T1000 (cell line): ENCODE data around the gene IFNA6.
"Not testable (repeated sequence)": the region's sequence is repeated elsewhere in the genome, so short reads cannot be mapped to it uniquely, and the experiment has no call there.

ENCODE experiments used
- DNase-seq: peaks from one replicate; lab custom pipeline; 2025; ENCODE audit warnings: mixed read lengths; lab: John Stamatoyannopoulos, UW

IFNA6 gene

GRCh38 chr9:21350787-21351186, at the start of gene IFNA6:
IFNA6 (minus strand) TSS chr9:21350887; CDS start chr9:21350887, 0 bp downstream.
- DNase-seq: no peak

DNA sequence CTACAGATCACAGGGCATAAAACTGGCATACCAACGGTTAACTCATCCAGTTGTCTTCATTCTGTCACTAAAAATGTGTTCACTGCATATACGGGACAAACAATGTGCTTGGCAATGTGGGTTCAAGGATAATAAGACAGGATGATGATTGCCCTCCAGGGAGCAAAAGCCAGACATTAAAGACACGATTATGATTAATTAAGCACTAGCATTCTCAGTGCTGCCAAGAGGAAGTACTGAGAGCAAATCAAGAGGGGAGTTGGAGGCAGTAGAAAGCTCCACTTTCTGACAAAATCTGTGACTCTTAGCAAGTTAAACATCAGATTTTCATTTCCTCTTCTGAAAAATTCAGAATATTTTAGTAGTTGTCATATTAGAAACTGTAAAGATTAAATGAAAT, 49.3 kb upstream of the IFNA6 start:
- DNase-seq: no peak

DNA sequence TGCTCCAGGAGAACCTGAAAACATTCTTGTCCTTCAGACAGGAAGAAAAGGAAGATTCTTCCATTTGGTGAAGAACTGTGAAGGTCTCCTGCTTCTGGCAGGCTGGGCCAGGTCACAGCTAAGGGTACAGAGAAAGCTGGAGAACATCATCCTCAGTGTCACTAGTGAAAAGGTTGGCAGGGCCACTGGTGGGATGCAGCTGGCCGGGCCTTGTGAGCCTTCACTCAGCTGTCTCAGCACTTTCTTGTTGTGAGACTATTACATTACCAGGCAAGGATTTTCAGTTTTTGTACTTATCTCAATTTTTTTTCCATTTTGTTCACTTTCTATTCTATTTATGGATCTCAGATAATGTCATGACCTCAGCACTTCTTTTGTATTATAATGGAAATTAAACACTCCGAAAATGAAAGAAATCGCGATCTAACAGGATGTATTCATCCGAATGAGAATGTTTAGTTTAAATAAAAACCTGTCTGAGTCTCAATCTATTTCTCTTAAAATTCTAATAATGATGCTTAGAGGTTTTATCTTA, 48.3 kb upstream of the IFNA6 start:
- no peak for DNase-seq

- no peak for DNase-seq
Observed at GRCh38 chr9:21395778-21396717, 45.4 kb upstream of the IFNA6 start.

GRCh38 chr9:21392270-21392669, 41.6 kb upstream of the IFNA6 start:
- no peak for DNase-seq

- DNase-seq: no peak
Observed at GRCh38 chr9:21385131-21385670, 34.5 kb upstream of the IFNA6 start, which contains the start of gene IFNA2. IFNA2 (minus strand) TSS chr9:21385398; CDS start chr9:21385329, 69 bp downstream.

DNA sequence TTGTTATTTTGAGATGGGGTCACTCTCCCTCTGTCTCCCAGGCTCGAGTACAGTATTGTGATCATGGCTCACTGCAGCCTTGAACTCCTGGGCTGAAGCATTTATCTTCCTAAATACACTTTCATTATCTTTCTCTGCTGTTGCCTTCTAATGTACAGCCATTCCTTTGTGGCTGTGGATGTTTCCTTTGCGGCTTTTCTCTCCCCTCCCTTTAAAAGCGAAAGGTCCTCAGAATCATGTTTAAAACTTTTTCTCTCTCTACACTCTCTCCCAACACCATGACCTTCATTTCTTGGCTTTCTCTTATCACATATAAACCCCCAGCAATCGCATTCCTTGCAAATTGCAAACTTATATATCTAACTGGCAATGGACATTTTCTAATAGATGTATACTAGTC, 32.9 kb upstream of the IFNA6 start:
- DNase-seq: no peak

DNA sequence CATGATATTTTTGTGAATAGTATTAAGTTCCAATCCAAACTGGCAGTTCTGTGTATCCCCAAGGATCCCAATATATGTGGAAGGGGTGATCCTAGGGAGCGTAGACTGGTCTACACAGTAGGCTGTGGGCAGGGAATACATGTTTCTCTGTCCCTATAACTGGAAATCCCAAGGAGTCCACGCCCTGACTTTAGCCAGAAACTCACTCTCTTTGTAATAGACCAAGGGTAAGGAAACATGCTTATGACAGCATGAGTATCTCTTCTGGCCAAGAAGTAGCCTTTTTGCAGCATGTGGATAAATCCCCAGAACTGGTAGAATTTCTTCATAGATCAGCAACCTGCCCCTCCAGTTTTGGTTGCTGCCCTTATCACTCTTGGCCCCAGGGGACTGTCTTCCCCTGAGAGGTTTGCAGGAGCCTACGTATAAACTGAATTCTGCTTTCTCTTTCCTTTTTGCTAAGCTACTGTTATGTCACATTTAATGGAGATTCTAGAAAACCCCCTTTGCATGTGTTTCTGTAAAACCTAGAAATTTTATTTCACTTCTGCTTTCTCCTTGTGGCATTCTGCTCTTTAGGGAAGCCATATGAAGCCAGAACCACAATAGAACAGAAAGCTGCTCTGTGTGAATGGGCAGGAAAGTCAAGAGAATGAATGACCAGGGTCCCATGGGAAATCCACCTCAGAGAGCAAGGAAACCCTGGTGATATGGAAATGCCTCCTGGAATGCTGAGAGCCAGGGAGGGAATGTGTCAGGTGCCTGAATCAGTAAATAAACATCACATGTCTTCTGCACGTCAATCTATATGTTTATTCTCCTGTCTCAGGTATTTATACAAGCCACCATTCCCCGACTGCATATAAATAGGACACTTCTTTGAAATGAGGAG, 31.0 kb upstream of the IFNA6 start:
- no peak for DNase-seq

- DNase-seq: not testable (repeated sequence)
Observed at GRCh38 chr9:21371467-21371866, 20.8 kb upstream of the IFNA6 start.

DNA sequence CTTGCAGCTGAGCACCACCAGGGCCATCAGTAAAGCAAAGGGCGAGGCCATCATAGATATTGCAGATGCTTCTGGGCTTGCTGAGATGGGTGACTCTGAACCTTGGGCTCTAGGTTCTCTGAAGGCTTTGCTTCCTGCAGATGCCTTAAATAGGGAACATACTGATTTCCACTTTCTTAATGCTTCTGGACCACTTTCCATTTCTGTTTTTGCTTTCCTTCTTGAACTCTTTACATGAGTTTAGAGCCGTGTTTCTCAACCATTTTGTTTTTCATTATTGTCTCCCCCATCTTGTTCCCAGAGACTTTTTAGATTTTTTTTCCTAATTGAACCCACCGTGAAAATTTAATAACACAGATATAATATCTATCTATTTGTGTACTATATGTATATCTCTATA, 17.3 kb upstream of the IFNA6 start, which contains the start of gene IFNA13:
Gene IFNA13 (minus strand): TSS at position 101 of the 400 bp plus-strand sequence. CDS start 47 bp downstream, at position 54.
- no peak for DNase-seq

DNA sequence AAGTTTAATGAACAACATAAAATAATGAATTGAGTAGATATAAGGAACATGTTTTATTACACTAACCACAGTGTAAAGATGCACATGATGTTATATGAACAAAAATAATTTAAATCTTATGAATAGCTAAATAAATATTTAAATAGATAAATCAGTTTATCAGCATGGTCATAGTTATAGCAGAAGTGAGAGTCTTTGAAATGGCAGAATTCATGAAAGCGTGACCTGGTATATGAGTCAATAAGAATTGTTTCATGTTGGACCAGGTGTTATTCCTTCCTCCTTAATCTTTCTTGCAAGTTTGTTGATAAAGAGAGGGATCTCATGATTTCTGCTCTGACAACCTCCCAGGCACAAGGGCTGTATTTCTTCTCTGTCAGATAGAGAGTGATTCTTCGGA, 16.5 kb upstream of the IFNA6 start:
- not testable (repeated sequence) for DNase-seq

DNA sequence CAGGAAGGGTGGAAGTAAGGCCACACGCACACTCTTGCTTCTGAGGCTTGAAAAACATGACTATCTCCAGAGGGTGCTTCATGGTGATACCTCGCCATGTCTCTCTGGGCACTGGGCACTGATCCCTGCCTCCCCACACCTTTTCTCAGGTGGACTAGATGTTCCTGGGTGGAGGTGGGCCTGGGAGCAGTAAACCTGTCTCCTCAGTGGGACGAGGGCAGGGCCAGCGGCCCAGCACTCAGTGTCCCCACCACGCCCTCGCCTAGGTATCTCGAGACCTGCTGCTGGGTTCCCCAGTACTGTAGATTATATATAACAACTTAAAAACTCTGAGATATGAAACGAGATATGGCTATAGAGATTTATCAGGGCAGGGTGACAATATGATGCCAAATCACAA, 11.6 kb upstream of the IFNA6 start:
- DNase-seq: no peak

GRCh38 chr9:21357479-21358460, 7.1 kb upstream of the IFNA6 start:
- DNase-seq: no peak

DNA sequence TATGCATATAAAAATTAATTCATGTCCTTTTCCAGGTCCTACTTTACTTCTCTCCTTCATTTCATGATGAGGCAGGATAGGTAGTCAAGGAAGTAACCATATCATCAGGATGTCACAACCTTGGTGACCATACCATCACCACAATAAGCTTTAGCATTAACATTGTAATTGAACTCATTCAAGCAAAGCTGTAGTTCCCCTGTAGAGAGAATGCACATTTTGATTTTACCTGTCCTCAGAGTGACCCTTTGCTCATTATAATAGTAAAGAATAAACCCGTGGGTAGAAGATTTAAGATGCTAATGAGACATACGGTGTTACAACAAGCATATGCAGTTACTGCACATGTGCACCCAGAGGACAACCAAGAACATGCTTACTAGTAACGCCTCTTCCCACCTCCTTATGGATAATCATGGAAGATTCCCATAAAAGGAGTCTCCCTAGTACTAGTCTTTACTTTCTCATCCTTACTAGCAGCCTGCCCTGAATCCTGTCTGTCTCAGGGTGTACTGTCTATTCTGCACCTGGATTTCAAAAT, 2.2 kb downstream of the IFNA6 start:
- DNase-seq: no peak

GRCh38 chr9:21340735-21341134, 10.0 kb downstream of the IFNA6 start:
- no peak for DNase-seq

GRCh38 chr9:21336457-21336856, 14.2 kb downstream of the IFNA6 start:
- no peak for DNase-seq

DNA sequence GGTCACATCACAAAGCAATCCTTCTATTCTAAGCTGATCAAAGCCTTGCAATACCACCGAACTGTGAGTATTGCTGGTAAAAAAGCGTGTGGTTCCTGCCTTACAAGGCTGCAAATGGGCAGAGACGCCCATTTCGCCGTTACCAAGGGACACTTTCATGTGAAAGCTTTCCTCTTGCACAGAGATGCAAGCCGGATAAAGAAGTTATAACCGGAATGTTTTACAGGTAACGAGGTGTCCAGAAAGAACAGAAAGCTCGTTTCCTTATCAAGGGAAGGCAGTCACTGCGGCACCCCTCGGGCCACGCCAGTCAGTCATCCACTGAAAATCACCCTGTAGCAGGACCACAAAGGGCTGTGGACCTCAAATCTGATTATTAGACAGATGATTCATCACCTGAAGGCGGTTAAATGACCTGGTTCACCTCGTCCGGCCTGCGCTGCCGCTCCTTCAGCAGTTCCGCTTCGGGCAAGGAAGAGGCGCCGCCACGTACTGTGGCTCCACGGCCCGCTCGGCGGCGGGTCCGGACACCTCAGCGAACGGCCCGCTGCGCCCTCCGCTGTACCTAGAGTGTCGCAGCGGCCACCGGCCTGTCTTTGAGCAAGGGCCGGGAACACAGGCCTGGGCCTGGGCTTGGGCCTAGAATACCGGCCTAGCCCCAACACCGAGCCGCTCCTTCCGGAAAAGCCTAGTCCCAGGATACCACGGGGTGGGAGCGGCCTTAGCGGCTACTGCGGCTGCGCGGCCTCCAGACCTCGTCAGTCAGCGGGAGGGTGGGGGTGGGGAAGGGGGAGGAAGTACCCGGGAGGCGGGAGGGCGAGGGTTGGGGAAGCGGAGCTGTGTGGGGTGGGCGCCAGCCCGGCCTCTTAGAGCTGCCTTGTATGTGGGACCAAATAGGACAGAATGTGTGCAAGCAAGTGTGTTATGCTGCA, 15.7 kb downstream of the IFNA6 start, which contains the start of gene KLHL9:
Gene KLHL9 (minus strand): TSS at position 704 of the 932 bp plus-strand sequence. CDS start 545 bp downstream, at position 159.
- peak; percentile 63 for DNase-seq

- DNase-seq: no peak
Observed at GRCh38 chr9:21333226-21333625, 17.5 kb downstream of the IFNA6 start.
